GM18870 (cell line): ENCODE data around the gene PPP1R26.
"Not testable (repeated sequence)": the region's sequence is repeated elsewhere in the genome, so short reads cannot be mapped to it uniquely, and the experiment has no call there.

ENCODE experiments used
- ATAC-seq: cut with Tn5 transposase; IDR thresholded peaks from one replicate; pipeline ENCODE4 v1.9.1; 2021; ENCODE audit warnings: moderate library complexity; ENCODE audit not compliant: unreplicated experiment

The PPP1R26 gene

GRCh38 chr9:135535631-135536030 is 56.0 kb downstream of the PPP1R26 start:
- ATAC-seq, result not testable (repeated sequence)

DNA sequence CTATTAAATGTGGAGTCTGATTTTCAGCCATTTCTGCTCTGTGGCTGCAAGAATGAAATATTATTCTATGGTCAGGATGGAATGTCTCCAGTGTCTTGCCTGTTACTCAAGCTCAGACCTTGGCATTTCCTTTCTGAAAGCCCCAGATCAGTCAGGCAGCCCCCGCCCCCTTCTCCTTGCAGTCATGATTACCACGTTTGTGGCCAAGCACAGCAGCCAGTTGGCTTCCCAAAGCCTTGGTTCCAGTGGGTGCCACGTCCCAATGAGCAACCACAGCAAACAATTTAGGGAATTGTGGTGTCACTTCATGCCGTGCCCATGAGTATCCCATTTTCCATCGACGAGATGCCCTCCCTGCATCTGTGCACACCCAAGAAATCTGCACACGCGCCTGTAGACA is 56.6 kb downstream of the PPP1R26 start:
- ATAC-seq, result no peak
